Tibial nerve (tissue), 4 donors: ENCODE data around the gene SRRM5. TPM values are rescaled to one million over a fixed set of nuclear protein-coding genes. Genes with fewer than 3 reads are reported as not detected.
A peak's percentile ranks its signal among the peaks of the same experiment; 100 is the strongest.

Experiments used
- DNase-seq, 2 donors: peaks; one replicate each; pipeline ENCODE4 v3.0.0-alpha.2; 2019; ENCODE audit warnings: low spot score in 2 of 2
- H3K27ac ChIP-seq, 4 donors: fragments of 200-600 bp; sonication (generic) in 3 of 4; one replicate each; pipeline ENCODE4 v1.5.1; 2017 to 2019; ENCODE audit warnings: mild to moderate bottlenecking in 1 of 4
- H3K27me3 ChIP-seq, 2 donors: fragments of 200-600 bp; sonication (generic) in 1 of 2; one replicate each; pipeline versions ENCODE4 v1.5.1 to v1.6.0; 2017 to 2019
- H3K36me3 ChIP-seq, 3 donors: fragments of 200-600 bp; sonication (generic); one replicate each; pipeline ENCODE4 v1.5.1; 2018 to 2019
- H3K4me1 ChIP-seq, 4 donors: fragments of 200-600 bp; sonication (generic) in 3 of 4; one replicate each; pipeline ENCODE4 v1.5.1; 2017 to 2019
- H3K4me3 ChIP-seq, 4 donors: fragments of 200-600 bp; sonication (generic) in 3 of 4; one replicate each; pipeline ENCODE4 v1.5.1; 2017 to 2019; ENCODE audit warnings: mild to moderate bottlenecking in 1 of 4, moderate library complexity in 1 of 4
- H3K9me3 ChIP-seq, 4 donors: fragments of 200-600 bp; sonication (generic) in 3 of 4; one replicate each; pipeline ENCODE4 v1.5.1; 2017 to 2019
- CTCF ChIP-seq, 5 experiments: fragments of 200-600 bp in 3 of 5; fragments of 450-650 bp in 2 of 5; sonication (generic) in 3 of 5; IDR thresholded peaks; one replicate each; pipeline ENCODE4 v1.5.1; 2016 to 2019; ENCODE audit warnings: antibody characterized with exemption in 5 of 5, mild to moderate bottlenecking in 3 of 5, moderate library complexity in 2 of 5
- EP300 ChIP-seq, 2 donors: sonication (generic); formaldehyde crosslinking; IDR thresholded peaks; one replicate each; pipeline ENCODE4 v1.6.1; 2017; ENCODE audit warnings: antibody characterized with exemption in 2 of 2, mild to moderate bottlenecking in 1 of 2
- POLR2A ChIP-seq, 2 donors: fragments of 450-650 bp; IDR thresholded peaks; one replicate each; pipeline ENCODE4 v1.6.1; 2017; ENCODE audit warnings: antibody characterized with exemption in 2 of 2, mild to moderate bottlenecking in 2 of 2, moderate library complexity in 2 of 2
- WGBS, 2 donors: methylation state at CpG; one replicate each; pipeline ENCODE4 v1.1.5; 2018; 5-methylcytosine and 5-hydroxymethylcytosine counted together
- total RNA-seq, 4 donors: library from RNA; depleted of rRNA; stranded (reverse); fragments of >200 nt; gene quantifications; one replicate each; pipeline ENCODE4 v1.1.0, GENCODE V29; 2016

Gene SRRM5
- total RNA-seq, 4 donors from 2014 or later = 0.20 to 0.84 (median 0.52) TPM

GRCh38 chr19:43622956-43623355 is 11.1 kb downstream of the SRRM5 start:
- H3K27ac ChIP-seq = peak overlapping the region in 1 of 4 donors; percentile 20
- DNase-seq = no peak
- 100% methylated on average over 1 of the region's 1 CpG for WGBS, 2 donors
- H3K4me1 ChIP-seq = peaks cover 0 to 45% (median 11%) of the 10 kb centered on the region in 4 donors
- no peaks in the 10 kb centered on the region for H3K9me3 ChIP-seq
- no peak overlapping the region for H3K4me3 ChIP-seq
- no peak for TF ChIP-seq POLR2A (IDR thresholded peaks at IDR 0.05)
- no peak for TF ChIP-seq CTCF (IDR thresholded peaks at IDR 0.05)
- no peak for TF ChIP-seq EP300 (IDR thresholded peaks at IDR 0.05)
- peaks cover 0 to 25% (median 2%) of the 10 kb centered on the region in 3 donors for H3K36me3 ChIP-seq
- peaks cover 0 to 3% of the 10 kb centered on the region in 2 donors for H3K27me3 ChIP-seq

GRCh38 chr19:43623889-43624670 is 12.2 kb downstream of the SRRM5 start:
- Histone ChIP-seq H3K36me3 (peaks cover 0 to 25% (median 2%) of the 10 kb centered on the region in 3 donors), H3K9me3 (no peaks in the 10 kb centered on the region), H3K4me1 (peaks cover 0 to 34% (median 7%) of the 10 kb centered on the region in 4 donors), H3K27ac (peak overlapping the region in 2 of 4 donors; percentile 60 to 69), H3K27me3 (peaks cover 0 to 3% of the 10 kb centered on the region in 2 donors), H3K4me3 (no peak overlapping the region)
- TF ChIP-seq EP300 (IDR thresholded peaks at IDR 0.05) = no peak
- TF ChIP-seq POLR2A (IDR thresholded peaks at IDR 0.05) = no peak
- no peak for TF ChIP-seq CTCF (IDR thresholded peaks at IDR 0.05)
- WGBS, 2 donors = 78 to 84% methylated on average over 35 of the region's 35 CpGs
- no peak for DNase-seq

GRCh38 chr19:43624933-43625332 is 13.0 kb downstream of the SRRM5 start:
- H3K4me3 ChIP-seq = no peak overlapping the region
- DNase-seq = peak in 1 of 2 donors; percentile 28
- no peaks in the 10 kb centered on the region for H3K9me3 ChIP-seq
- H3K27me3 ChIP-seq = peaks cover 0 to 3% of the 10 kb centered on the region in 2 donors
- peaks cover 0 to 33% (median 7%) of the 10 kb centered on the region in 4 donors for H3K4me1 ChIP-seq
- peak overlapping the region in 2 of 4 donors; percentile 60 to 69 for H3K27ac ChIP-seq
- no peak for TF ChIP-seq POLR2A (IDR thresholded peaks at IDR 0.05)
- no peak for TF ChIP-seq CTCF (IDR thresholded peaks at IDR 0.05)
- no peak for TF ChIP-seq EP300 (IDR thresholded peaks at IDR 0.05)
- H3K36me3 ChIP-seq = peaks cover 0 to 25% (median 2%) of the 10 kb centered on the region in 3 donors
- WGBS, 2 donors = 32 to 35% methylated on average over 20 to 24 of the region's 30 CpGs

GRCh38 chr19:43625918-43626579 is 14.2 kb downstream of the SRRM5 start:
- no peak overlapping the region for H3K4me3 ChIP-seq
- TF ChIP-seq CTCF (IDR thresholded peaks at IDR 0.05) (peak in 1 of 5 experiments; percentile 34), POLR2A (IDR thresholded peaks at IDR 0.05) (no peak)
- WGBS, 2 donors = 72 to 73% methylated on average over 30 to 32 of the region's 32 CpGs

GRCh38 chr19:43626838-43627237 is 14.9 kb downstream of the SRRM5 start:
- WGBS, 2 donors = 57 to 64% methylated on average over 17 of the region's 17 CpGs
- Histone ChIP-seq H3K4me1 (peaks cover 0 to 24% (median 0%) of the 10 kb centered on the region in 4 donors), H3K4me3 (no peak overlapping the region), H3K27ac (peak overlapping the region in 1 of 4 donors; percentile 60), H3K9me3 (no peaks in the 10 kb centered on the region), H3K27me3 (peaks cover 0 to 3% of the 10 kb centered on the region in 2 donors), H3K36me3 (peaks cover 0 to 25% (median 2%) of the 10 kb centered on the region in 3 donors)
- TF ChIP-seq POLR2A (IDR thresholded peaks at IDR 0.05) = no peak
- no peak for TF ChIP-seq EP300 (IDR thresholded peaks at IDR 0.05)
- no peak for TF ChIP-seq CTCF (IDR thresholded peaks at IDR 0.05)
- no peak for DNase-seq

More at GRCh38 chr19:43625918-43626579, 14.2 kb downstream of the SRRM5 start:
- no peak for DNase-seq
- Histone ChIP-seq H3K36me3 (peaks cover 0 to 25% (median 2%) of the 10 kb centered on the region in 3 donors), H3K27me3 (peaks cover 0 to 3% of the 10 kb centered on the region in 2 donors), H3K9me3 (no peaks in the 10 kb centered on the region), H3K4me1 (peaks cover 0 to 24% (median 0%) of the 10 kb centered on the region in 4 donors), H3K27ac (peak overlapping the region in 2 of 4 donors; percentile 60 to 69)
